Activated T-helper 1 cell treated with Interleukin-2 at 50 U/mL for 16 hours (primary cell): ENCODE data around the gene MYH7B.
A peak's percentile ranks its signal among the peaks of the same experiment; 100 is the strongest.

ENCODE experiments used
- DNase-seq: peaks from one replicate; pipeline ENCODE4 v3.0.0-alpha.2; 2020; ENCODE audit warnings: low read depth

The MYH7B gene

GRCh38 chr20:34955231-34956040 lies at the start of gene MYH7B, which contains the start of gene GSS:
TSS of gene MYH7B (plus strand) at chr20:34955868. CDS start at chr20:34978006, 22,138 bp downstream.
TSS of gene GSS (minus strand) at chr20:34955806. CDS start at chr20:34951852, 3,954 bp downstream.
- DNase-seq = peak; percentile 93

GRCh38 chr20:34907616-34908469 lies 47.8 kb upstream of the MYH7B start:
- DNase-seq = no peak

DNA sequence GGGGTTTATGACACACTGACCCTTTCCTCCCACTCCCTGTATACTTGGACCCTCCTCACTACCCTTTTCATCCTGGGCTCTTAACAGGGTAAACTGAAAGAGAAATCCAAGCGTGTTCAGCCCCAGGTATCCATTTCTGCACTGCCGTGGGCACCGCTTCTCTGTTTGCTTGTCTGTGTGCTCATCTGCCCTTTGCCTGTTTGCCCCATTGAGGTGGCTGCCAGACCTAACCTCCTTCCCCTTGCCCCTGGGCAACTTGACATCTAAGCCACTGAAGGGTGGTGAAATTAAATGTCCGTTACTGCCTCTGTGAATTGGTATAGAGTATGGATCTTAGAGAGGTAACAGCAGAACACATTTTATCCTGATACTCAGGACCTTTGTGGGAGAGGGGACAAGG lies 40.5 kb upstream of the MYH7B start:
- no peak for DNase-seq

DNA sequence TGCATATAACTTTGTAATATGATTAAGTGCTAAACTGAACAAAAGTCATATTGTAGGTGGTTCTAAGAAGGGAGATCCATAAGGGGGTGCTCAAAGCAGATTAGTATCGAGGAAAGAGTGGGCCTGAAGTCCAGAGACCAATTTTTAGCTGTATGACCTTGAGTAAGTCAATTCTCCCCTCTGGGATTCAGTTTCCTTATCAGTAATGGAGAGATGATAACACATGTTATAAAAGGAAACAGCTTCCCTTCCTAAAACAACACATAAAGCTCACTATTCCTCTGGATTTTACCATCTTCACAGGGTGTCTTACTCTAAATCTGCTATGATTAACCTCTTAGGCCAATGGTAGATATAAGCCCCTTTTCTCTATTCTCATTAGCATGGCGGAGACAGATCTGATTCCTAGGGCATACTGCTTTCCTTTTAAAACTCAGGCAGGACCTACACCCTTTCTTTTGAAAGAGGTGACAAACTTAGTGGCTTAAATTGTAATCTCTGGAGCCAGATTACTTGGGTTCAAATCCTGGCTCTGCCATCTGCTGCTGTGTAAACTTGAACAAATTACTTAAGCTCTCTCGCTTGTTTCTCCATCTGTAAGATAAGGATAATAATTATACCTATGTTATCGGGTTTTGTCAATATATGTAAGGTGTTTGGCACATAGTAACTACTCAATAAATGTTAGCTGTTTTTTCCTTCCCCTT lies 39.8 kb upstream of the MYH7B start:
- DNase-seq = no peak

DNA sequence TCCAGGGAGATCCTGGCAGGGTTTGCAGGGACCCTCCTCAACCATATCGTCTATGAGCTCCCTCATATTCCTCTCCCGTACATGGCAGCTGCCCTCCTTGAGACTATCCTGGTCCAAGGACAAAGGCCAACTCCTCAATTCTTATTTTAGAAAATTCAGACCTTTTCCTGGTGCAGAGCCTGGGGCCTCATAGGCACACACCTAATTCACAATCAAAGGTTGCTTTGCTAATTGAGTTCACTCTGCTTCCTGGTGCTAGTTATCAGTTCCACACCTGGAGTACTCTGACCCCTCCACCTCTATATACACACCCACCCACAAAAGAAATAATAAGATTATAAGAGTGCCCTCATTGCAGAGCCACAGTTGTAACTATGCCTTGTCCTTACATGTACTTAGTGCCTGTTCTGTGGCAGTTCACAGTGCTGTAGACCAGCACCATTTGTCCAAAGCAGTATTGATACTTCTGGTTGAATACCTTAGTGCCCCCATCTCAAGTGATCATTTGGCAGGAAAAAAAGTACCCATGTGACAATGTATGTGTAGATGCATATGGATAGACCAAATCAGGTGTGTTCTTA lies 38.8 kb upstream of the MYH7B start:
- no peak for DNase-seq

GRCh38 chr20:34920055-34920454 lies 35.6 kb upstream of the MYH7B start:
- DNase-seq = no peak

DNA sequence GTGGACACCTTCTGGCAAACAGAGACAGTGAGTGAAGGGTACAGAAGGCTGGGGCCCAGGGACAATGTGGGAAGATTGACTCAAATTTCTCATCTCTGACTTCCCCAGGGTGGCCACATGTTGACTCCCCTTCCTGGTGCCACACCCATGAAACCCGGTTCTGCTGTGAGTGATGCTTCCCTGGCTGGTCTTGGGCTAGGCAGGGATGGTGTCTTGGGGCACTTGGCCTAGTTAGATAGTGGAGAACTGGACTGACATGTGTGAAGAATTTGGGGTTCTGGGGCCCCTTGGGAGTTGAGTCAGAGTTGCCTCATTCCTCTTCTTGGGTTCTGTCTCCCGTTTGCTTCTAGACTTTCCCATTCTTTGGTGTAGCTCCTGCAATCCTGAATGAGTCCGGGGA lies 34.2 kb upstream of the MYH7B start:
- DNase-seq = no peak

DNA sequence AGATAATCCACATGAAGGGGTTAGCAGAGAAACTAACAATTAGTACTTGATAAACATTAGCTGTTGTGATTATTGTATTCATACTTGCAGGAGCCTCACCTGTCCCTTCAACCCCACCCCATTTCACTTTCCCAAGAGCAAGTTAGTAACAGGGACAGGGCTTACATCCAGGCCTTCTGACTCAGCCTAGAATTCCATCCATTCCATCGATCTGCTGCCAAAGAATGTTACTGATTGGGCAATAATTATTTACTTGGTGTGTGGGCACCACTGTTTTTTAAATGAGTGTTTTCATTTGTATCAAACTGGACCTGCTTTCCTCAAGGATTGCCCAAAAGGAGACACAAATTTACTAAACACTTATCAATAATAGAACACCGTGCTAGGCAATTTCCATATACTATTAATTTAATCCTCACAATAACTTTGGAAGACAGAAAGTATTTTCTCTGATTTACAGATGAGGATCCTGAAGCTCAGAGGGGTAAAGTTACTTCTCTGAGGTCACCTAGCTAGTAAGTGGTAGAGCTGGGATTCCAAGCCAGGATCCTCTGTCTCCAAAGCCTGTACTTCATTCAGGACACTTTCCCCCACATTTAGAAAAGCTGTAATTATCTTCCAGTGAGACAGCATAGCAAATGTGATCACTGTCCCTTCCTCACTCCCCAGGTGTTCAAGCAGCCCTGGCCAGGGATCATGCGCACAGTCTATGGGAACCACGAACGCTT lies 32.9 kb upstream of the MYH7B start:
- no peak for DNase-seq

GRCh38 chr20:34923414-34923813 lies 32.3 kb upstream of the MYH7B start:
- DNase-seq = no peak

DNA sequence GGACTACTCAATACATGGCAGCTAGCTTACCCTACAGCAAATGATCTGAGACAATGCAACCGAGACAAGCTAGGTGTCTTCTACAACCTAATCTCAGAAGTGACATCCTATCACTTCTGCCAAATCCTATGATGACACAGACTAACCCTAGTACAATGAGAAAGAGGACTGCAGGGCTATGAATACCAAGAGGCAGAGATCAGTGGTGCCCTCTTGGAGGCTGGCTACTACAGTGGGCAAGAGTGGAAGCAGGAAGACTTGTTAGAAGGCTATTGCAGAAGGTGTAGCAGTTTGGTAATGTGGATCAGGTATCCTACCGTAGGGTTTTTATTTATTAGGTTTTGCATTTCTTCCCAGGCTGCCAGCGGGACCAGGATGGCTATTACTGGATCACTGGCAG lies 30.3 kb upstream of the MYH7B start:
- DNase-seq = no peak

- DNase-seq = no peak
Observed at GRCh38 chr20:34925981-34926380, 29.7 kb upstream of the MYH7B start.

GRCh38 chr20:34926581-34926980 lies 29.1 kb upstream of the MYH7B start:
- DNase-seq = no peak

DNA sequence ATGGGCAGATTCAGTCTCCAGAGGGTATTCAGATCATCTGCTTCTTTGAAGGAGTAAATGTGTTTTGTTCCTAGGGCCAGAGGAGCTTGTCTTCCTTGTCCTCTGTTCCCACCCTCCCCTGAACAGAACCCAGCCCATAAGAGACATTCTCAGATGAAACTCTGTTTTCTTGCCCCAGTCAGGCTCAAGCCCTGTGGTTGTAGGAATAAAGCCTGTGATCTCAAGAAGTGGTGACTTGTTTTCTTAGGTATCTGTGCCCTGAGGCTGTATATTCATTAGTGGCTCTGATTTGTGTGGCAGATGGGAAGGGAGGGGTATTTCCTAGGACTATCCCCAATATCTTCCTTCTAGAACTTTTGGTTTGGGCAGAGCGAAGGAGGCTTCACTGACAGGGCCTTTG lies 27.9 kb upstream of the MYH7B start:
- no peak for DNase-seq

GRCh38 chr20:34928411-34928810 lies 27.3 kb upstream of the MYH7B start:
- no peak for DNase-seq

- DNase-seq = no peak
Observed at GRCh38 chr20:34931771-34932170, 23.9 kb upstream of the MYH7B start.

DNA sequence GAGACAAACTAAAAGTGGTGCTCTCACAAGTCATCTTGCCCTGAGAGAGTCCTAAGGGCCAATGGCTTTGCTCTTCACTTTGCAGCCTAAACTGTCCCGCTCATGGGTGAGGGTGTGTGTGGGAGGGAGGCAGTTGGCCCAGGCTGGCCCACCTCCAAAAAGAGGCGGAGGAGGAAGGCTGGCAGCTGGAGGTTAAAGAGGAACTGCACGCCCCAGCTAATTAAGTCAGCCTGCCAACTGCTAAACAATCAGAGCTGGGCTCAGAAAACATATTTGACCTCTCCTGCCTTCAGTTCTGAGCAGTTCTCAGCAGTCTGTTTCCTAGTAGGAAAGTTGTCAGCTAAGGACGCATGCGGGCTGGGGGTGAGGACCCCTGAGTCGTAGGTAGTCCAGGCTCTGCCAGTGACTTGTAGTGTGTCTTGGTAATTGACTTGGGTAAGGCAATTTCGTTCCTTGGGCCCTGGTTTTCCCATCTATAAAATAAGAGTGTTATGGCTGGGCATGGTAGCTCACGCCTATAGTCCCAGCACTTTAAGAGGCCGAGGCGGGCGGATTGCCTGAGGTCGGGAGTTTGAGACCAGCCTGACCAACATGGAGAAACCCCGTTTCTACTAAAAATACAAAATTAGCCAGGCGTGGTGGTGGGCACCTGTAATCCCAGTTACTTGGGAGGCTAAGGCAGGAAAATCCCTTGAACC lies 17.1 kb upstream of the MYH7B start:
- DNase-seq = no peak

GRCh38 chr20:34940081-34940481 lies 15.6 kb upstream of the MYH7B start:
- no peak for DNase-seq

- DNase-seq = no peak
Observed at GRCh38 chr20:34941226-34941625, 14.4 kb upstream of the MYH7B start.

- no peak for DNase-seq
Observed at GRCh38 chr20:34942301-34942700, 13.4 kb upstream of the MYH7B start.

- no peak for DNase-seq
Observed at GRCh38 chr20:34943808-34944567, 11.7 kb upstream of the MYH7B start.
